PFSK-1 (cell line): ENCODE data around the gene UBE2E1.

Experiments
- POLR2AphosphoS5 ChIP-seq: IDR thresholded peaks from 2 replicates; pipeline ENCODE4 v1.6.1; 2012; ENCODE audit warnings: low read depth, mild to moderate bottlenecking, control low read depth, low read length, moderate library complexity
- REST ChIP-seq, 2 experiments: IDR thresholded peaks; 2 replicates each; pipeline versions ENCODE4 v1.6.1 to v1.8.0; 2011 to 2012; ENCODE audit warnings: low read depth in 2 of 2, low read length in 2 of 2, control low read depth in 1 of 2, inconsistent platforms in 1 of 2, mild to moderate bottlenecking in 1 of 2, moderate library complexity in 1 of 2; ENCODE audit not compliant: insufficient read depth in 1 of 2
- SIN3A ChIP-seq: IDR thresholded peaks from 2 replicates; pipeline ENCODE4 v1.6.1; 2012; ENCODE audit warnings: mild to moderate bottlenecking, low read length, moderate library complexity, borderline replicate concordance; ENCODE audit not compliant: insufficient read depth
- TAF1 ChIP-seq: IDR thresholded peaks from 2 replicates; pipeline ENCODE4 v1.6.1; 2012; ENCODE audit warnings: low read length, control low read depth, borderline replicate concordance; ENCODE audit not compliant: insufficient read depth

GRCh38 chr3:23822559-23822958 is 16.8 kb downstream of the UBE2E1 start:
- no peak for TF ChIP-seq REST (IDR thresholded peaks at IDR 0.05; ENCODE audit: insufficient read depth in 1 of 2, low read depth in 2 of 2, low read length in 2 of 2)
- TF ChIP-seq POLR2AphosphoS5, result no peak
- TF ChIP-seq TAF1, result no peak
- no peak for TF ChIP-seq SIN3A
